WTC11 (cell line): ENCODE measurements around the gene BUD23. TPM values are rescaled to one million over a fixed set of nuclear protein-coding genes. Genes with fewer than 3 reads are reported as not detected.

ENCODE experiments used
- ATAC-seq: fragments of 200-7000 bp; cut with Tn5 transposase; 2 replicates; pipeline ENCODE4 v1.10.0; 2021; ENCODE audit warnings: mild to moderate bottlenecking, moderate library complexity
- CTCF ChIA-PET: fragments of 300-600 bp; sonication (Branson Sonifier 250); formaldehyde crosslinking; loops from one replicate; lab custom pipeline; 2021; ENCODE audit warnings: antibody characterized with exemption; lab: Charles Lee
- POLR2A ChIA-PET: fragments of 350-600 bp; sonication (Branson Sonifier 250); formaldehyde crosslinking; loops from one replicate; lab custom pipeline; 2021; ENCODE audit warnings: antibody characterized with exemption; lab: Charles Lee
- DNase-seq: peaks from one replicate; pipeline ENCODE4 v3.0.0; 2021; ENCODE audit warnings: low spot score
- H3K27ac Mint-ChIP-seq: 2 replicates; pipeline ENCODE4 v1.8.0; 2021; ENCODE audit warnings: mixed read lengths
- H3K27me3 Mint-ChIP-seq: 2 replicates; pipeline ENCODE4 v1.8.0; 2021; ENCODE audit warnings: low read depth, mild to moderate bottlenecking, moderate library complexity, mixed read lengths
- H3K36me3 Mint-ChIP-seq: 2 replicates; pipeline ENCODE4 v1.8.0; 2021; ENCODE audit warnings: mixed read lengths
- H3K4me1 Mint-ChIP-seq: 2 replicates; pipeline ENCODE4 v1.8.0; 2022; ENCODE audit warnings: mixed read lengths
- H3K4me3 Mint-ChIP-seq: 2 replicates; pipeline ENCODE4 v1.8.0; 2021; ENCODE audit warnings: mild to moderate bottlenecking, moderate library complexity, mixed read lengths
- H3K9me3 Mint-ChIP-seq: 2 replicates; pipeline ENCODE4 v1.8.0; 2021; ENCODE audit warnings: mixed read lengths
- AFF4 ChIP-seq: sonication (generic); formaldehyde crosslinking; IDR thresholded peaks from 2 replicates; pipeline ENCODE4 v1.8.1; 2023; ENCODE audit warnings: mild to moderate bottlenecking, missing genetic modification reagents, borderline replicate concordance
- ATF1 ChIP-seq: sonication (generic); formaldehyde crosslinking; IDR thresholded peaks from 2 replicates; pipeline ENCODE4 v1.8.1; 2023; ENCODE audit warnings: mild to moderate bottlenecking, moderate library complexity, missing genetic modification reagents
- CBFB ChIP-seq: sonication (generic); formaldehyde crosslinking; IDR thresholded peaks from 2 replicates; pipeline ENCODE4 v1.8.1; 2022; ENCODE audit warnings: mild to moderate bottlenecking, low read depth, missing genetic modification reagents
- CDX4 ChIP-seq: fragments of 250-450 bp; sonication (Bioruptor Pico); IDR thresholded peaks from 2 replicates; pipeline ENCODE4 v1.9.0; 2021; ENCODE audit warnings: moderate library complexity, mild to moderate bottlenecking, inconsistent platforms, borderline replicate concordance
- CREB1 ChIP-seq: sonication (generic); formaldehyde crosslinking; IDR thresholded peaks from 2 replicates; pipeline ENCODE4 v1.8.0; 2023; ENCODE audit warnings: mild to moderate bottlenecking, missing genetic modification reagents
- E2F5 ChIP-seq: sonication (generic); formaldehyde crosslinking; IDR thresholded peaks from 2 replicates; pipeline ENCODE4 v1.8.1; 2022; ENCODE audit warnings: mild to moderate bottlenecking, moderate library complexity, missing genetic modification reagents
- ELF4 ChIP-seq: sonication (generic); formaldehyde crosslinking; IDR thresholded peaks from 2 replicates; pipeline ENCODE4 v1.8.1; 2022; ENCODE audit warnings: low read depth, mild to moderate bottlenecking, moderate library complexity, missing genetic modification reagents
- FOXP1 ChIP-seq: sonication (generic); formaldehyde crosslinking; IDR thresholded peaks from 2 replicates; pipeline ENCODE4 v1.8.0; 2022; ENCODE audit warnings: missing genetic modification reagents, mild to moderate bottlenecking, moderate library complexity, borderline replicate concordance
- GABPB1 ChIP-seq: sonication (generic); formaldehyde crosslinking; IDR thresholded peaks from 2 replicates; pipeline ENCODE4 v1.8.1; 2023; ENCODE audit warnings: mild to moderate bottlenecking, missing genetic modification reagents
- GTF2I ChIP-seq: fragments of 250-450 bp; sonication (Bioruptor Pico); conservative IDR thresholded peaks from 2 replicates; pipeline ENCODE4 v1.4.0; 2021; ENCODE audit warnings: mild to moderate bottlenecking
- OVOL2 ChIP-seq: fragments of 250-450 bp; sonication (Bioruptor Pico); IDR thresholded peaks from 2 replicates; pipeline ENCODE4 v1.9.0; 2021; ENCODE audit warnings: mild to moderate bottlenecking, borderline replicate concordance
- TEAD1 ChIP-seq: sonication (generic); formaldehyde crosslinking; IDR thresholded peaks from 2 replicates; pipeline ENCODE4 v1.8.0; 2022; ENCODE audit warnings: mild to moderate bottlenecking, missing genetic modification reagents
- TEAD4 ChIP-seq: sonication (generic); formaldehyde crosslinking; IDR thresholded peaks from 2 replicates; pipeline ENCODE4 v1.8.0; 2022; ENCODE audit warnings: mild to moderate bottlenecking, missing genetic modification reagents
- ZNF121 ChIP-seq: sonication (generic); formaldehyde crosslinking; IDR thresholded peaks from 2 replicates; pipeline ENCODE4 v1.8.0; 2023; ENCODE audit warnings: missing genetic modification reagents
- ZNF232 ChIP-seq: sonication (generic); formaldehyde crosslinking; IDR thresholded peaks from 2 replicates; pipeline ENCODE4 v1.8.0; 2022; ENCODE audit warnings: mild to moderate bottlenecking, missing genetic modification reagents
- ZNF263 ChIP-seq: sonication (generic); formaldehyde crosslinking; IDR thresholded peaks from 2 replicates; pipeline ENCODE4 v1.8.1; 2022; ENCODE audit warnings: low read depth, mild to moderate bottlenecking, moderate library complexity, missing genetic modification reagents
- ZNF317 ChIP-seq: sonication (generic); formaldehyde crosslinking; IDR thresholded peaks from 2 replicates; pipeline ENCODE4 v1.8.1; 2023; ENCODE audit warnings: low read depth, mild to moderate bottlenecking, moderate library complexity, missing genetic modification reagents, borderline replicate concordance
- ZNF396 ChIP-seq: fragments of 250-450 bp; sonication (Bioruptor Pico); IDR thresholded peaks from 2 replicates; pipeline ENCODE4 v1.8.0; 2021; ENCODE audit warnings: mild to moderate bottlenecking, moderate library complexity, borderline replicate concordance
- ZNF423 ChIP-seq: fragments of 250-450 bp; sonication (Bioruptor Pico); IDR thresholded peaks from 2 replicates; pipeline ENCODE4 v2.1.2; 2022; ENCODE audit warnings: mild to moderate bottlenecking, moderate library complexity
- total RNA-seq: library from RNA; stranded (reverse); gene quantifications from 3 replicates; pipeline ENCODE4 v1.2.3, GENCODE V29; 2021
- TF ChIP-seq, protein P1 (sequence below): fragments of 250-450 bp; sonication (Bioruptor Pico); IDR thresholded peaks from 2 replicates; pipeline ENCODE4 v1.9.0; 2021; ENCODE audit warnings: mild to moderate bottlenecking

BUD23 gene
- total RNA-seq, 1 experiment from 2014 or later, result 91.9 TPM

- POLR2A ChIA-PET, result no interaction called here
- TF ChIP-seq AFF4 (CRISPR knock-in tag) (no peak), ZNF121 (CRISPR knock-in tag) (0 out of 2 replicates have a peak, but pooled peaks have one; percentile 31)
- TF ChIP-seq, all 79 proteins: peak for 1
- DNase-seq (no peak), ATAC-seq (no peak)
- Mint-ChIP-seq H3K4me3 (no peak overlapping the region), H3K36me3 (peaks cover 58% of the 10 kb centered on the region), H3K9me3 (no peaks in the 10 kb centered on the region), H3K27ac (no peak overlapping the region), H3K27me3 (no peaks in the 10 kb centered on the region), H3K4me1 (no peaks in the 10 kb centered on the region)
- CTCF ChIA-PET, result interaction anchor here (0.6 to 1.0 kb wide), 2 partner anchors 13 to 35 kb away, joined by 4 to 5 read pairs; no protein-coding TSS in a partner anchor
These were observed 7.2 kb downstream of the BUD23 start for GRCh38 chr7:73690646-73691045.

DNA sequence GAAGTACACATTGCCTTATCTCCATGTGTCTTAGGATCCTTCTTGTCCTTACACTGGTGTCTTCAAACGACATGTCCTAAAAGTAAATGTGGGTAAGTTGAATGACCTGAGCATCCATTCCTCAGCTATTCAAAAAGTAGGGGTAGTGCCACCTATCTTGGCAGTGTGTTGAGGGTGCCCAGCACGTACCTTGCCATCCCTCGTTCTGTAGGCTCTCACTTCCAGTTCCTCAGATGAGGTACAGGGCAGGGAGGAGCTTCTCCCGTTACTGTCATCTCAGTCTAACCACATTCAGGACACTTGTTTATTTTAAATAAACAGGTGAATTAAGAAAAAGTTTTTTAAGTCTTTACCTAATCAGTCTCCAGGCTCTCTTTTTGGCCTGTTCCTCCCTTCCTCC, 13.0 kb downstream of the BUD23 start:
- POLR2A ChIA-PET, result no interaction called here
- Mint-ChIP-seq H3K27me3 (no peaks in the 10 kb centered on the region), H3K4me1 (no peaks in the 10 kb centered on the region), H3K4me3 (no peak overlapping the region)
- TF ChIP-seq ZNF317 (CRISPR knock-in tag) (no peak), FOXP1 (CRISPR knock-in tag) (no peak), GTF2I (no peak), ZNF232 (no peak), TEAD1 (no peak), ZNF396 (CRISPR knock-in tag) (no peak), ZNF423 (no peak), OVOL2 (no peak), CREB1 (CRISPR knock-in tag) (no peak)
- TF ChIP-seq, all 79 proteins: peak for 0
- no peak for DNase-seq
- no peak overlapping the region for H3K27ac Mint-ChIP-seq
- no peaks in the 10 kb centered on the region for H3K9me3 Mint-ChIP-seq
- H3K36me3 Mint-ChIP-seq, result peaks cover 48% of the 10 kb centered on the region
- CTCF ChIA-PET, result interaction anchor here (1.2 to 2.5 kb wide), 2 partner anchors 29 to 89 kb away, joined by 5 to 9 read pairs; no protein-coding TSS in a partner anchor
- ATAC-seq, result no peak

- Mint-ChIP-seq H3K4me1 (peaks cover 10% of the 10 kb centered on the region), H3K9me3 (no peaks in the 10 kb centered on the region), H3K36me3 (peaks cover 44% of the 10 kb centered on the region), H3K4me3 (no peak overlapping the region), H3K27me3 (no peaks in the 10 kb centered on the region), H3K27ac (peak overlapping the region; percentile 58; the same call in 1 of the 2 replicates)
- ChIA-PET POLR2A (interaction anchor here (0.7 kb wide), 1 partner anchor 163 kb away, joined by 3 read pairs; no protein-coding TSS in a partner anchor), CTCF (interaction anchor here (8.0 kb wide), 1 partner anchor 92 kb away, joined by 61 read pairs; no protein-coding TSS in a partner anchor)
- TF ChIP-seq ZNF121 (CRISPR knock-in tag) (no peak), ELF4 (CRISPR knock-in tag) (no peak), CDX4 (no peak), GABPB1 (CRISPR knock-in tag) (no peak), TEAD4 (CRISPR knock-in tag) (no peak), ZNF263 (CRISPR knock-in tag) (no peak), CBFB (CRISPR knock-in tag) (no peak), ZNF423 (no peak), ZNF396 (CRISPR knock-in tag) (no peak), E2F5 (CRISPR knock-in tag) (no peak), AFF4 (CRISPR knock-in tag) (no peak), ATF1 (no peak)
- TF ChIP-seq, protein P1, sequence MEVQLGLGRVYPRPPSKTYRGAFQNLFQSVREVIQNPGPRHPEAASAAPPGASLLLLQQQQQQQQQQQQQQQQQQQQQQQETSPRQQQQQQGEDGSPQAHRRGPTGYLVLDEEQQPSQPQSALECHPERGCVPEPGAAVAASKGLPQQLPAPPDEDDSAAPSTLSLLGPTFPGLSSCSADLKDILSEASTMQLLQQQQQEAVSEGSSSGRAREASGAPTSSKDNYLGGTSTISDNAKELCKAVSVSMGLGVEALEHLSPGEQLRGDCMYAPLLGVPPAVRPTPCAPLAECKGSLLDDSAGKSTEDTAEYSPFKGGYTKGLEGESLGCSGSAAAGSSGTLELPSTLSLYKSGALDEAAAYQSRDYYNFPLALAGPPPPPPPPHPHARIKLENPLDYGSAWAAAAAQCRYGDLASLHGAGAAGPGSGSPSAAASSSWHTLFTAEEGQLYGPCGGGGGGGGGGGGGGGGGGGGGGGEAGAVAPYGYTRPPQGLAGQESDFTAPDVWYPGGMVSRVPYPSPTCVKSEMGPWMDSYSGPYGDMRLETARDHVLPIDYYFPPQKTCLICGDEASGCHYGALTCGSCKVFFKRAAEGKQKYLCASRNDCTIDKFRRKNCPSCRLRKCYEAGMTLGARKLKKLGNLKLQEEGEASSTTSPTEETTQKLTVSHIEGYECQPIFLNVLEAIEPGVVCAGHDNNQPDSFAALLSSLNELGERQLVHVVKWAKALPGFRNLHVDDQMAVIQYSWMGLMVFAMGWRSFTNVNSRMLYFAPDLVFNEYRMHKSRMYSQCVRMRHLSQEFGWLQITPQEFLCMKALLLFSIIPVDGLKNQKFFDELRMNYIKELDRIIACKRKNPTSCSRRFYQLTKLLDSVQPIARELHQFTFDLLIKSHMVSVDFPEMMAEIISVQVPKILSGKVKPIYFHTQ (CRISPR knock-in tag), result no peak
- ATAC-seq (no peak), DNase-seq (no peak)
These were observed 15.0 kb downstream of the BUD23 start for GRCh38 chr7:73698410-73698809.
